ENCODE measurements around the gene LRCH1. TPM values are rescaled to one million over a fixed set of nuclear protein-coding genes. Genes with fewer than 3 reads are reported as not detected.
A peak's percentile ranks its signal among the peaks of the same experiment; 100 is the strongest.

LRCH1 gene
- total RNA-seq, 3 donors from 2014 or later: 17.0 to 40.4 (median 24.6) TPM

- Histone ChIP-seq H3K36me3 (no peaks in the 10 kb centered on the region), H3K27me3 (no peaks in the 10 kb centered on the region), H3K4me3 (no peak overlapping the region), H3K27ac (peak overlapping the region; percentile 38 to 42), H3K9me3 (no peaks in the 10 kb centered on the region), H3K4me1 (peaks cover 0 to 18% of the 10 kb centered on the region in 2 donors)
- intact Hi-C loops (cut with DNase I; ENCODE audit: low total_unique reads): no loop called here
- DNase-seq (ENCODE audit: low spot score in 2 of 2): no peak
- no peak for TF ChIP-seq POLR2AphosphoS5 (IDR thresholded peaks at IDR 0.05)
- no peak for TF ChIP-seq CTCF (IDR thresholded peaks at IDR 0.05)
Measured at GRCh38 chr13:46666727-46667456, 113.9 kb downstream of the LRCH1 start.

- intact Hi-C loops (cut with DNase I; ENCODE audit: low total_unique reads): no loop called here
- no peak for DNase-seq (ENCODE audit: low spot score in 2 of 2)
- H3K36me3 ChIP-seq: no peaks in the 10 kb centered on the region
- no peaks in the 10 kb centered on the region for H3K27me3 ChIP-seq
- no peaks in the 10 kb centered on the region for H3K9me3 ChIP-seq
- no peak for TF ChIP-seq CTCF (IDR thresholded peaks at IDR 0.05)
- no peak for TF ChIP-seq POLR2A (IDR thresholded peaks at IDR 0.05)
- no peak for TF ChIP-seq POLR2AphosphoS5 (IDR thresholded peaks at IDR 0.05)
- peak overlapping the region in 1 of 3 donors; percentile 43 for H3K4me3 ChIP-seq
- peak overlapping the region; percentile 46 to 54 for H3K27ac ChIP-seq
- H3K4me1 ChIP-seq: peaks cover 0 to 18% of the 10 kb centered on the region in 2 donors
Measured at GRCh38 chr13:46667687-46668281, 114.8 kb downstream of the LRCH1 start.

GRCh38 chr13:46668302-46668720 is 115.3 kb downstream of the LRCH1 start:
- Histone ChIP-seq H3K27ac (peak overlapping the region; percentile 46 to 54), H3K4me1 (peaks cover 0 to 18% of the 10 kb centered on the region in 2 donors), H3K4me3 (peak overlapping the region in 1 of 3 donors; percentile 43), H3K36me3 (no peaks in the 10 kb centered on the region), H3K27me3 (no peaks in the 10 kb centered on the region), H3K9me3 (no peaks in the 10 kb centered on the region)
- intact Hi-C loops (cut with DNase I; ENCODE audit: low total_unique reads): no loop called here
- TF ChIP-seq POLR2A (IDR thresholded peaks at IDR 0.05) (no peak), CTCF (IDR thresholded peaks at IDR 0.05) (no peak), POLR2AphosphoS5 (IDR thresholded peaks at IDR 0.05) (no peak)
- no peak for DNase-seq (ENCODE audit: low spot score in 2 of 2)

GRCh38 chr13:46668931-46669525 is 116.1 kb downstream of the LRCH1 start:
- intact Hi-C loops (cut with DNase I; ENCODE audit: low total_unique reads): no loop called here
- TF ChIP-seq CTCF (IDR thresholded peaks at IDR 0.05): no peak
- TF ChIP-seq POLR2AphosphoS5 (IDR thresholded peaks at IDR 0.05): no peak
- TF ChIP-seq POLR2A (IDR thresholded peaks at IDR 0.05): no peak
- Histone ChIP-seq H3K27ac (no peak overlapping the region), H3K4me3 (no peak overlapping the region), H3K36me3 (no peaks in the 10 kb centered on the region), H3K4me1 (peaks cover 0 to 18% of the 10 kb centered on the region in 2 donors), H3K27me3 (no peaks in the 10 kb centered on the region), H3K9me3 (no peaks in the 10 kb centered on the region)
- no peak for DNase-seq (ENCODE audit: low spot score in 2 of 2)
